ENCODE results near the gene TNP2.

Gene TNP2

GRCh38 chr16:11272921-11273720, 4.0 kb upstream of the TNP2 start, which contains the start of gene PRM3:
Gene PRM3, minus strand, starts transcription at chr16:11273629. Its CDS starts 34 bp downstream, at chr16:11273595.
- Histone ChIP-seq H3K9ac (ENCODE audit: low read length) (no peak within 1 kb of the TSS), H3K27ac (ENCODE audit: low read depth, low read length) (no peak within 1 kb of the TSS)

DNA sequence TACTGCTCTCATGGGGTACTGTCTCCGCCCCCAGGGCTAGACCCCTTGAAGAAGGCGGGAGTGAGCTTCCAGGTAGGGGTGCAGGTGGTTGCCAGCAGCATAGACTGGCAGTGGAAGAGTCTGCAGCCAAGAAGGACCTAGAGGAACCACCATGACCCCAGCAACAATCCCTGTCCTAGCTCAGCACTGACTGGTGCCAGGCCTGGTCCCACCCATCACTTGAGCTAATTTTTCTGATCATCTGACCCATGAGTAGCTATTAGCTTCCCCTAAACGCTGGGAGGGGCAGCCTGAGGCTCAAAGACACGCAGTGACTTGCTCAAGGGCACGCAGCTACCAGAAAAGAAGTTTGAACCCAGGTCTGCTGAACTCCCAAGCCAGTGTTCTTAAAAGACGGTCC, 3.4 kb upstream of the TNP2 start:
- no peak overlapping the region for H3K9ac ChIP-seq (ENCODE audit: low read length)

More at GRCh38 chr16:11272921-11273720, 4.0 kb upstream of the TNP2 start, which contains the start of gene PRM3:
- Histone ChIP-seq H3K27me3 (ENCODE audit: control insufficient read depth in 1 of 2, insufficient read depth in 2 of 2, low read length in 2 of 2) (no peaks in the 10 kb centered on the region), H3K9me3 (ENCODE audit: low read length) (no peaks in the 10 kb centered on the region), H3K4me3 (ENCODE audit: low read depth in 1 of 2, low read length in 2 of 2) (no peak within 1 kb of the TSS), H3K36me3 (ENCODE audit: insufficient read depth, low read length) (no peaks in the 10 kb centered on the region), H3K4me1 (ENCODE audit: insufficient read depth, low read length) (no peaks in the 10 kb centered on the region)

DNA sequence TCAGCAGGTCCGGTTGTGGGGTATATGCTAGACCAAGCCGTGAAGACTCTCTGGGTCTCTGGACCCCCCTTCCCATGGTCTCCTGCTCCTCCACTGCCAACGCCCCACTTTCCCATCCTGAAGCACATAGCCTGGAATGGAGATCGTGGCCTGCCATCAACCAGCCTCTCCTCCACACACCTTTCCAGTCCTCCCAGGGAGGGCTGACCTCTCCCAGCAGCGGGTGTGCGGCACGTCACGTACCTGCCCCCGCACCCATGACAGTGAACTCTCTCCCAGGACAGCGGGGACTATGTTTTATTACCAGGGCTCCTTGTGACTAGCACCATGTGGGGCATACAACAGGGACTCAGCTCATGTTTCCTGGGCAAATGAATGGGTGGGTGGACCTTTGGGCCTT, 2.5 kb upstream of the TNP2 start:
- Histone ChIP-seq H3K36me3 (ENCODE audit: insufficient read depth, low read length) (no peaks in the 10 kb centered on the region), H3K9me3 (ENCODE audit: low read length) (no peaks in the 10 kb centered on the region), H3K4me3 (ENCODE audit: low read depth in 1 of 2, low read length in 2 of 2) (no peak overlapping the region), H3K9ac (ENCODE audit: low read length) (no peak overlapping the region), H3K4me1 (ENCODE audit: insufficient read depth, low read length) (no peaks in the 10 kb centered on the region), H3K27me3 (ENCODE audit: control insufficient read depth in 1 of 2, insufficient read depth in 2 of 2, low read length in 2 of 2) (no peaks in the 10 kb centered on the region), H3K27ac (ENCODE audit: low read depth, low read length) (no peak overlapping the region)

More for the DNA sequence above, 3.4 kb upstream of the TNP2 start:
- no peaks in the 10 kb centered on the region for H3K27me3 ChIP-seq (ENCODE audit: control insufficient read depth in 1 of 2, insufficient read depth in 2 of 2, low read length in 2 of 2)
- no peak overlapping the region for H3K27ac ChIP-seq (ENCODE audit: low read depth, low read length)
- no peaks in the 10 kb centered on the region for H3K4me1 ChIP-seq (ENCODE audit: insufficient read depth, low read length)
- H3K36me3 ChIP-seq (ENCODE audit: insufficient read depth, low read length), result no peaks in the 10 kb centered on the region
- no peak overlapping the region for H3K4me3 ChIP-seq (ENCODE audit: low read depth in 1 of 2, low read length in 2 of 2)
- H3K9me3 ChIP-seq (ENCODE audit: low read length), result no peaks in the 10 kb centered on the region

- no peaks in the 10 kb centered on the region for H3K4me1 ChIP-seq (ENCODE audit: insufficient read depth, low read length)
- H3K4me3 ChIP-seq (ENCODE audit: low read depth in 1 of 2, low read length in 2 of 2), result no peak overlapping the region
- no peaks in the 10 kb centered on the region for H3K9me3 ChIP-seq (ENCODE audit: low read length)
- H3K27me3 ChIP-seq (ENCODE audit: control insufficient read depth in 1 of 2, insufficient read depth in 2 of 2, low read length in 2 of 2), result no peaks in the 10 kb centered on the region
- H3K27ac ChIP-seq (ENCODE audit: low read depth, low read length), result no peak overlapping the region
- no peak overlapping the region for H3K9ac ChIP-seq (ENCODE audit: low read length)
- H3K36me3 ChIP-seq (ENCODE audit: insufficient read depth, low read length), result no peaks in the 10 kb centered on the region
Measured at GRCh38 chr16:11270602-11271162, 1.6 kb upstream of the TNP2 start.

GRCh38 chr16:11265124-11265523, 4.0 kb downstream of the TNP2 start:
- no peak overlapping the region for H3K4me3 ChIP-seq (ENCODE audit: low read depth in 1 of 2, low read length in 2 of 2)

GRCh38 chr16:11264155-11264832, 4.8 kb downstream of the TNP2 start:
- no peaks in the 10 kb centered on the region for H3K4me1 ChIP-seq (ENCODE audit: insufficient read depth, low read length)
- no peak overlapping the region for H3K4me3 ChIP-seq (ENCODE audit: low read depth in 1 of 2, low read length in 2 of 2)
- H3K27me3 ChIP-seq (ENCODE audit: control insufficient read depth in 1 of 2, insufficient read depth in 2 of 2, low read length in 2 of 2), result no peaks in the 10 kb centered on the region
- no peaks in the 10 kb centered on the region for H3K9me3 ChIP-seq (ENCODE audit: low read length)
- H3K27ac ChIP-seq (ENCODE audit: low read depth, low read length), result no peak overlapping the region
- no peak overlapping the region for H3K9ac ChIP-seq (ENCODE audit: low read length)
- H3K36me3 ChIP-seq (ENCODE audit: insufficient read depth, low read length), result no peaks in the 10 kb centered on the region

More at GRCh38 chr16:11265124-11265523, 4.0 kb downstream of the TNP2 start:
- H3K9ac ChIP-seq (ENCODE audit: low read length), result no peak overlapping the region
- H3K9me3 ChIP-seq (ENCODE audit: low read length), result no peaks in the 10 kb centered on the region
- no peaks in the 10 kb centered on the region for H3K36me3 ChIP-seq (ENCODE audit: insufficient read depth, low read length)
- no peak overlapping the region for H3K27ac ChIP-seq (ENCODE audit: low read depth, low read length)
- H3K4me1 ChIP-seq (ENCODE audit: insufficient read depth, low read length), result no peaks in the 10 kb centered on the region
- no peaks in the 10 kb centered on the region for H3K27me3 ChIP-seq (ENCODE audit: control insufficient read depth in 1 of 2, insufficient read depth in 2 of 2, low read length in 2 of 2)

DNA sequence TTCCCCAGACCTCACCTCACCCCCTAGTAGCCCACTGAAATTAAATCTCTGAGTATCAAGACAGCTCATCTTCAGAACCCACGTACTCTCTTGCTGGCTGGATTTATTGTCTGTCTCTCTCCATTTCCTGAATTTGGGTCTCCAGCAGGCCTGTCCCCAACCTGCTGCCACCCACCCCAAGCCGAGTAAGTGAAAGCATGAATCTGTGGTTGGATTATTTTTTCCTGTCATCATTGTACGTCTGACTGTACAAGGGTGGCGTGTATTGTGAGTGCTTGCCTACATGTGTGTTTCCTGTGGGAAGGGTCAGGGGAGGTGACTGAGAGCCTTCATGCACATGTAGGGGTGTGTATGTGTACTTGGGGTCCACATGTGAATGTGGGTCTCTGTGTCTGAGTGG, 5.4 kb downstream of the TNP2 start:
- H3K36me3 ChIP-seq (ENCODE audit: insufficient read depth, low read length), result no peaks in the 10 kb centered on the region

GRCh38 chr16:11262915-11263314, 6.2 kb downstream of the TNP2 start:
- no peak overlapping the region for H3K27ac ChIP-seq (ENCODE audit: low read depth, low read length)
- no peaks in the 10 kb centered on the region for H3K27me3 ChIP-seq (ENCODE audit: control insufficient read depth in 1 of 2, insufficient read depth in 2 of 2, low read length in 2 of 2)
- no peak overlapping the region for H3K9ac ChIP-seq (ENCODE audit: low read length)
- H3K4me1 ChIP-seq (ENCODE audit: insufficient read depth, low read length), result no peaks in the 10 kb centered on the region
- no peaks in the 10 kb centered on the region for H3K36me3 ChIP-seq (ENCODE audit: insufficient read depth, low read length)
- no peaks in the 10 kb centered on the region for H3K9me3 ChIP-seq (ENCODE audit: low read length)
- no peak overlapping the region for H3K4me3 ChIP-seq (ENCODE audit: low read depth in 1 of 2, low read length in 2 of 2)

More for the DNA sequence above, 5.4 kb downstream of the TNP2 start:
- H3K4me1 ChIP-seq (ENCODE audit: insufficient read depth, low read length), result no peaks in the 10 kb centered on the region
- H3K27me3 ChIP-seq (ENCODE audit: control insufficient read depth in 1 of 2, insufficient read depth in 2 of 2, low read length in 2 of 2), result no peaks in the 10 kb centered on the region
- no peaks in the 10 kb centered on the region for H3K9me3 ChIP-seq (ENCODE audit: low read length)
- no peak overlapping the region for H3K4me3 ChIP-seq (ENCODE audit: low read depth in 1 of 2, low read length in 2 of 2)
- no peak overlapping the region for H3K27ac ChIP-seq (ENCODE audit: low read depth, low read length)
- no peak overlapping the region for H3K9ac ChIP-seq (ENCODE audit: low read length)

- Histone ChIP-seq H3K27ac (ENCODE audit: low read depth, low read length) (no peak overlapping the region), H3K9ac (ENCODE audit: low read length) (no peak overlapping the region), H3K27me3 (ENCODE audit: control insufficient read depth in 1 of 2, insufficient read depth in 2 of 2, low read length in 2 of 2) (no peaks in the 10 kb centered on the region), H3K9me3 (ENCODE audit: low read length) (no peaks in the 10 kb centered on the region), H3K4me1 (ENCODE audit: insufficient read depth, low read length) (peaks cover 4% of the 10 kb centered on the region), H3K36me3 (ENCODE audit: insufficient read depth, low read length) (no peaks in the 10 kb centered on the region), H3K4me3 (ENCODE audit: low read depth in 1 of 2, low read length in 2 of 2) (no peak overlapping the region)
Measured at GRCh38 chr16:11260596-11260966, 8.5 kb downstream of the TNP2 start.

GRCh38 chr16:11259655-11260595, 9.2 kb downstream of the TNP2 start:
- no peaks in the 10 kb centered on the region for H3K9me3 ChIP-seq (ENCODE audit: low read length)
- no peaks in the 10 kb centered on the region for H3K36me3 ChIP-seq (ENCODE audit: insufficient read depth, low read length)
- H3K9ac ChIP-seq (ENCODE audit: low read length), result no peak overlapping the region
- H3K27ac ChIP-seq (ENCODE audit: low read depth, low read length), result no peak overlapping the region
- H3K4me3 ChIP-seq (ENCODE audit: low read depth in 1 of 2, low read length in 2 of 2), result no peak overlapping the region
- H3K4me1 ChIP-seq (ENCODE audit: insufficient read depth, low read length), result peaks cover 4% of the 10 kb centered on the region
- H3K27me3 ChIP-seq (ENCODE audit: control insufficient read depth in 1 of 2, insufficient read depth in 2 of 2, low read length in 2 of 2), result no peaks in the 10 kb centered on the region
